Chondrocyte (in vitro differentiated cells): ENCODE results near the gene NOTUM. TPM values are rescaled to one million over a fixed set of nuclear protein-coding genes. Genes with fewer than 3 reads are reported as not detected.
A peak's percentile ranks its signal among the peaks of the same experiment; 100 is the strongest.

Source experiments
- DNase-seq: peaks from one replicate; pipeline ENCODE4 v3.0.0; 2021; ENCODE audit warnings: mixed read lengths, low spot score
- H3K27ac Mint-ChIP-seq: one replicate; pipeline ENCODE4 v1.8.0; 2021; ENCODE audit warnings: mild to moderate bottlenecking, moderate library complexity, mixed read lengths; ENCODE audit not compliant: unreplicated experiment
- H3K27me3 Mint-ChIP-seq: 2 replicates; pipeline ENCODE4 v1.8.0; 2021; ENCODE audit warnings: low read depth, mixed read lengths
- H3K36me3 Mint-ChIP-seq: 2 replicates; pipeline ENCODE4 v1.8.0; 2021; ENCODE audit warnings: low read depth, mixed read lengths
- H3K4me1 Mint-ChIP-seq: 2 replicates; pipeline ENCODE4 v1.8.0; 2021; ENCODE audit warnings: low read depth, mild to moderate bottlenecking, mixed read lengths
- H3K4me3 Mint-ChIP-seq: one replicate; pipeline ENCODE4 v1.8.0; 2021; ENCODE audit warnings: mild to moderate bottlenecking, moderate library complexity, mixed read lengths; ENCODE audit not compliant: unreplicated experiment
- H3K9me3 Mint-ChIP-seq: 2 replicates; pipeline ENCODE4 v1.8.0; 2021; ENCODE audit warnings: low read depth, mixed read lengths
- total RNA-seq: library from RNA; stranded (reverse); gene quantifications from 3 replicates; pipeline ENCODE4 v1.2.1, GENCODE V29; 2021
- TF ChIP-seq, protein P1 (sequence below): fragments of 200-600 bp; sonication (generic); IDR thresholded peaks from 2 replicates; pipeline ENCODE4 v1.5.0; 2021; ENCODE audit warnings: antibody characterized with exemption, mild to moderate bottlenecking, moderate library complexity

Gene NOTUM
- total RNA-seq, 1 donor from 2014 or later, result not detected

DNA sequence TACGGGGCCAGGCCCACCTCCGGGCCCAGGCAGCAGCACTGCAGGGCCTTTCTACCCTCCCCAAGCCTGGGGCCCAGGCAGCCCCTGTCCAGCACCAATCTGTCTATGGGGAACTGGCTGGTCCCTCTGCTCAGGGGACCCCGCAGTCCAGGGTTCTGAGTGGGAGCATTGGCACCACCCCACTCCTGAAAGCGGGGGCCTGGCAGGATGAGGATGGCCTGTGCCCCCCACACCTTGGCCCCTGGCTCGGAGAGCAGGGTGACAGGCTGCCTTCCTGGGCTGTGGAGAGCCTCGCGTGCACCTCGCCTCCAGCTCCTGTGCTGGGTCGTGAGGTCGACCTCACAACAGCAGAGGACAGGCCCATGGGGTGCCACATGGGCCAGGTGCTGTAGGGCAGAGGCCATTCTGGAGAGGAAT, 57.6 kb downstream of the NOTUM start:
- no peaks in the 10 kb centered on the region for H3K9me3 Mint-ChIP-seq
- H3K4me1 Mint-ChIP-seq, result peaks cover 16% of the 10 kb centered on the region
- DNase-seq, result no peak
- peaks cover 5% of the 10 kb centered on the region for H3K36me3 Mint-ChIP-seq
- peak overlapping the region; percentile 9 for H3K4me3 Mint-ChIP-seq
- TF ChIP-seq, protein P1, sequence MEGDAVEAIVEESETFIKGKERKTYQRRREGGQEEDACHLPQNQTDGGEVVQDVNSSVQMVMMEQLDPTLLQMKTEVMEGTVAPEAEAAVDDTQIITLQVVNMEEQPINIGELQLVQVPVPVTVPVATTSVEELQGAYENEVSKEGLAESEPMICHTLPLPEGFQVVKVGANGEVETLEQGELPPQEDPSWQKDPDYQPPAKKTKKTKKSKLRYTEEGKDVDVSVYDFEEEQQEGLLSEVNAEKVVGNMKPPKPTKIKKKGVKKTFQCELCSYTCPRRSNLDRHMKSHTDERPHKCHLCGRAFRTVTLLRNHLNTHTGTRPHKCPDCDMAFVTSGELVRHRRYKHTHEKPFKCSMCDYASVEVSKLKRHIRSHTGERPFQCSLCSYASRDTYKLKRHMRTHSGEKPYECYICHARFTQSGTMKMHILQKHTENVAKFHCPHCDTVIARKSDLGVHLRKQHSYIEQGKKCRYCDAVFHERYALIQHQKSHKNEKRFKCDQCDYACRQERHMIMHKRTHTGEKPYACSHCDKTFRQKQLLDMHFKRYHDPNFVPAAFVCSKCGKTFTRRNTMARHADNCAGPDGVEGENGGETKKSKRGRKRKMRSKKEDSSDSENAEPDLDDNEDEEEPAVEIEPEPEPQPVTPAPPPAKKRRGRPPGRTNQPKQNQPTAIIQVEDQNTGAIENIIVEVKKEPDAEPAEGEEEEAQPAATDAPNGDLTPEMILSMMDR, result no peak
- H3K27me3 Mint-ChIP-seq, result no peaks in the 10 kb centered on the region
- no peak overlapping the region for H3K27ac Mint-ChIP-seq

DNA sequence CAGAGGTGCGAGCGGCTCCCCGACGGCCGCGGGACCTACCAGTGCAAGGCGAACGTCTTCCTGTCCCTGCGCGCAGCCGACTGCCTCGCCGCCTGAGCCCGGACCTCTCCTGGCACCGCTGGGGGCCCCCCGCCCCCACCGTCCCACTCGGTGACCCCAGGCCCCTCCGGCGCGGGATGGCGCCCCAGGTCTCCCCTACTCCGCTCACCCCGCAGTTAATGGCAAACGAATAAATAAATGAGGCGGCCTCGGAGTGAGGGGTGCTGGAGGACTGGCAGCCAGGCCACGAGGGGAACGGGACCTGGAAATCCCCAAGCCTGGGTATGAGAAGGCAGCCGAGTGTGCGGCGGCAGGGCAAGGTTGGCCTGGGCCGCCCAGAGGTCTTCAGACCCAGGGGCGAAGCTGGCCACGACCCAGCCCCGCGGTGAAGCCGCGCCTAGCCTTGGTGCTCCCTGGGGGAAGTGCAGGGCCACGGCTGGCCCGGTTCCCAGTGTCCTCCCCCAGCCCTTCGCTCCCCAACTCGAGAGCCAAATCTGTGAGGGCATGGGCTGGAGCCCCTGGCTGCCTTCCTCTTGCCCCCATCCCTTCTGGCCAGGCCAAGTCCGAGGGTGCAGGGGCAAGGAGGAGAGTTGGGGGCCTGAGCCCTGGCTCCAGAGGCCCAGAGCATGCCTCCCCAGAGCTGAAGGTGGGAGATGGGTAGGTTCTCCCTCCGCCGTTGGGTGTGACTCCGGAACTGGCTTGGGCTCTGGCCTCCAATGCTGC, 58.2 kb downstream of the NOTUM start:
- no peaks in the 10 kb centered on the region for H3K27me3 Mint-ChIP-seq
- H3K4me3 Mint-ChIP-seq, result peak overlapping the region; percentile 9
- DNase-seq, result no peak
- H3K4me1 Mint-ChIP-seq, result peaks cover 22% of the 10 kb centered on the region
- H3K36me3 Mint-ChIP-seq, result peaks cover 5% of the 10 kb centered on the region
- TF ChIP-seq, protein P1, result no peak
- no peak overlapping the region for H3K27ac Mint-ChIP-seq
- no peaks in the 10 kb centered on the region for H3K9me3 Mint-ChIP-seq

Other genes with a start within 250 kb of the NOTUM start
- gene SLC25A10, start 248.9 kb downstream of the NOTUM start, total RNA-seq, result 5.6 to 8.5 TPM (median 5.7 TPM) in 3 replicates
- not detected in 3 replicates for gene GCGR, start 157.0 kb downstream of the NOTUM start, total RNA-seq
- gene MCRIP1, start 127.9 kb downstream of the NOTUM start, total RNA-seq, result 122 to 133 TPM (median 131 TPM) in 3 replicates
- gene PPP1R27, start 126.1 kb downstream of the NOTUM start, total RNA-seq, result not detected in 3 replicates
- gene P4HB, start 100.7 kb downstream of the NOTUM start, total RNA-seq, result 958 to 1,257 TPM (median 1,012 TPM) in 3 replicates
- gene ARHGDIA, start 89.8 kb downstream of the NOTUM start, total RNA-seq, result 452 to 481 TPM (median 476 TPM) in 3 replicates
- gene ALYREF, start 69.6 kb downstream of the NOTUM start, total RNA-seq, result 56.0 to 73.7 TPM (median 59.8 TPM) in 3 replicates
- 120 to 132 TPM (median 122 TPM) in 3 replicates for gene ANAPC11, start 69.5 kb downstream of the NOTUM start, total RNA-seq
- 0.48 to 1.3 TPM (median 1.3 TPM) in 3 replicates for gene NPB, start 58.9 kb downstream of the NOTUM start, total RNA-seq
- gene PCYT2, start 49.8 kb downstream of the NOTUM start, total RNA-seq, result 28.5 to 32.5 TPM (median 28.8 TPM) in 3 replicates
- 14.5 to 16.0 TPM (median 15.8 TPM) in 3 replicates for gene SIRT7, start 43.0 kb downstream of the NOTUM start, total RNA-seq
- gene MAFG, start 33.5 kb downstream of the NOTUM start, total RNA-seq, result 28.3 to 38.1 TPM (median 37.8 TPM) in 3 replicates
- gene PYCR1, start 23.9 kb downstream of the NOTUM start, total RNA-seq, result 154 to 235 TPM (median 224 TPM) in 3 replicates
- not detected in 3 replicates for gene MYADML2, start 14.0 kb downstream of the NOTUM start, total RNA-seq
- 30.4 to 36.9 TPM (median 36.1 TPM) in 3 replicates for gene ASPSCR1, start 16.4 kb upstream of the NOTUM start, total RNA-seq
- gene CENPX, start 61.7 kb upstream of the NOTUM start, total RNA-seq, result 18.1 to 25.1 TPM (median 19.2 TPM) in 3 replicates
- 7.9 to 12.8 TPM (median 8.2 TPM) in 3 replicates for gene LRRC45, start 62.1 kb upstream of the NOTUM start, total RNA-seq
- 14.9 to 32.7 TPM (median 32.3 TPM) in 3 replicates for gene RAC3, start 70.5 kb upstream of the NOTUM start, total RNA-seq
- 52.8 to 59.8 TPM (median 58.2 TPM) in 3 replicates for gene DCXR, start 76.5 kb upstream of the NOTUM start, total RNA-seq
- 29.7 to 47.4 TPM (median 45.2 TPM) in 3 replicates for gene RFNG, start 90.6 kb upstream of the NOTUM start, total RNA-seq
- gene GPS1, start 90.7 kb upstream of the NOTUM start, total RNA-seq, result 79.8 to 103 TPM (median 82.8 TPM) in 3 replicates
- gene DUS1L, start 104.6 kb upstream of the NOTUM start, total RNA-seq, result 64.0 to 78.4 TPM (median 68.4 TPM) in 3 replicates
- gene FASN, start 137.0 kb upstream of the NOTUM start, total RNA-seq, result 132 to 145 TPM (median 141 TPM) in 3 replicates